K562 (cell line): ENCODE results near the gene KANK2.

ENCODE experiments used
- CREM ChIP-seq: IDR thresholded peaks from 2 replicates; pipeline ENCODE4 v1.6.1; 2014; ENCODE audit warnings: antibody characterized with exemption, low read depth
- HDAC8 ChIP-seq: fragments of 450-650 bp; IDR thresholded peaks from 2 replicates; pipeline ENCODE4 v1.6.1; 2016; ENCODE audit warnings: mild to moderate bottlenecking, missing genetic modification characterization, moderate library complexity, missing compliant biosample characterization
- JUND ChIP-seq, 2 experiments: IDR thresholded peaks; 2 replicates in 1 of 2; 3 replicates in 1 of 2; pipeline ENCODE4 v1.6.1; 2011; ENCODE audit warnings: borderline replicate concordance in 2 of 2, low read depth in 2 of 2, low read length in 2 of 2, improper control_type of control experiment in 1 of 2, missing biosample characterization in 1 of 2, missing genetic modification characterization in 1 of 2, missing genetic modification reagents in 1 of 2
- MED1 ChIP-seq: sonication (generic); formaldehyde crosslinking; IDR thresholded peaks from 2 replicates; pipeline ENCODE4 v1.8.1; 2023; ENCODE audit warnings: missing genetic modification reagents, borderline replicate concordance
- MEF2A ChIP-seq: IDR thresholded peaks from 2 replicates; pipeline ENCODE4 v1.6.1; 2011; ENCODE audit warnings: low read depth, mild to moderate bottlenecking, low read length, moderate library complexity; ENCODE audit not compliant: control insufficient read depth
- PTRF ChIP-seq: fragments of 450-650 bp; IDR thresholded peaks from 2 replicates; pipeline ENCODE4 v1.6.1; 2016; ENCODE audit warnings: mild to moderate bottlenecking, missing genetic modification characterization, missing compliant biosample characterization
- ZBED1 ChIP-seq: IDR thresholded peaks from 2 replicates; pipeline ENCODE4 v1.6.1; 2014
- ZFX ChIP-seq: sonication (generic); formaldehyde crosslinking; IDR thresholded peaks from 2 replicates; pipeline ENCODE4 v1.8.0; 2022; ENCODE audit warnings: mild to moderate bottlenecking, missing genetic modification reagents, moderate library complexity
- TF ChIP-seq, protein P1 (sequence below): sonication (generic); formaldehyde crosslinking; IDR thresholded peaks from 2 replicates; pipeline ENCODE4 v1.8.0; 2022; ENCODE audit warnings: mild to moderate bottlenecking, missing genetic modification reagents, borderline replicate concordance
- TF ChIP-seq, protein P2 (sequence below), 3 experiments: IDR thresholded peaks in 2 of 3; conservative IDR thresholded peaks in 1 of 3; 2 replicates each; pipeline ENCODE4 v1.5.1; 2011 to 2012; ENCODE audit warnings: low read length in 3 of 3, mild to moderate bottlenecking in 3 of 3, control low read depth in 2 of 3, improper control_type of control experiment in 1 of 3, inconsistent platforms in 1 of 3, low read depth in 1 of 3, mixed read lengths in 1 of 3, moderate library complexity in 1 of 3; ENCODE audit not compliant: insufficient read depth in 2 of 3
- TF ChIP-seq, protein P3 (sequence below): fragments of 450-650 bp; conservative IDR thresholded peaks from 2 replicates; pipeline ENCODE4 v1.6.1; 2016; ENCODE audit warnings: missing genetic modification characterization, low read depth, mild to moderate bottlenecking, missing compliant biosample characterization, moderate library complexity
- TF ChIP-seq, protein P4 (sequence below): sonication (generic); formaldehyde crosslinking; IDR thresholded peaks from 2 replicates; pipeline ENCODE4 v1.5.0; 2020; ENCODE audit warnings: missing genetic modification reagents
- TF ChIP-seq, protein P5 (sequence below), 2 experiments: fragments of 450-650 bp; formaldehyde crosslinking in 1 of 2; IDR thresholded peaks; 2 replicates each; pipeline versions ENCODE4 v1.4.0 to v1.6.1; 2014 to 2020; ENCODE audit warnings: mild to moderate bottlenecking in 2 of 2, borderline replicate concordance in 1 of 2, low read depth in 1 of 2

DNA sequence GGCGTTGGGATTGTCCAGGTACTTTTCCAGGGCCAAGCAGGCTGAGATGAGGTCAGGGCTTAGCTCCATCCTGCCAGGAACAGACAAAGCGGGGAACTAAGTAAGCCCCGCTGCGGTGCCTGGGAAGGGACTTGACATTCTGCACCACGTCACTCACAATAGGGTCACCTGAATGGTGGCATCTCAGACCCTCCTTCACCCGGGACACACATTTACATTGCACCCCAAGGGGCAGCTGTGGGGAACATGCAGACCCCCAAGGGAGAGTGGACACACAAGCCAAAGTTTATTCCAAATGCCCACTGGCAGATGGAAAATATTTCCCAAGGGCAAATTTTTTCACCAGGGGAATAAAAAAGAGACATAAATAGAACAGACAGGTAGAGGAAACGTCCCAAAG, 21.4 kb downstream of the KANK2 start:
- TF ChIP-seq MED1 (CRISPR knock-in tag) (no peak), CREM (no peak), ZFX (CRISPR knock-in tag) (no peak), MEF2A (no peak), ZBED1 (no peak), PTRF (tag) (no peak), JUND (IDR thresholded peaks at IDR 0.05; ENCODE audit: borderline replicate concordance, low read depth, low read length) (no peak), JUND (tag; IDR thresholded peaks at IDR 0.05; ENCODE audit: borderline replicate concordance, low read depth, low read length) (no peak), HDAC8 (tag) (no peak)
- TF ChIP-seq, protein P1, sequence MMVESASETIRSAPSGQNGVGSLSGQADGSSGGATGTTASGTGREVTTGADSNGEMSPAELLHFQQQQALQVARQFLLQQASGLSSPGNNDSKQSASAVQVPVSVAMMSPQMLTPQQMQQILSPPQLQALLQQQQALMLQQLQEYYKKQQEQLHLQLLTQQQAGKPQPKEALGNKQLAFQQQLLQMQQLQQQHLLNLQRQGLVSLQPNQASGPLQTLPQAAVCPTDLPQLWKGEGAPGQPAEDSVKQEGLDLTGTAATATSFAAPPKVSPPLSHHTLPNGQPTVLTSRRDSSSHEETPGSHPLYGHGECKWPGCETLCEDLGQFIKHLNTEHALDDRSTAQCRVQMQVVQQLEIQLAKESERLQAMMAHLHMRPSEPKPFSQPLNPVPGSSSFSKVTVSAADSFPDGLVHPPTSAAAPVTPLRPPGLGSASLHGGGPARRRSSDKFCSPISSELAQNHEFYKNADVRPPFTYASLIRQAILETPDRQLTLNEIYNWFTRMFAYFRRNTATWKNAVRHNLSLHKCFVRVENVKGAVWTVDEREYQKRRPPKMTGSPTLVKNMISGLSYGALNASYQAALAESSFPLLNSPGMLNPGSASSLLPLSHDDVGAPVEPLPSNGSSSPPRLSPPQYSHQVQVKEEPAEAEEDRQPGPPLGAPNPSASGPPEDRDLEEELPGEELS (CRISPR knock-in tag): no peak
- TF ChIP-seq, protein P2, sequence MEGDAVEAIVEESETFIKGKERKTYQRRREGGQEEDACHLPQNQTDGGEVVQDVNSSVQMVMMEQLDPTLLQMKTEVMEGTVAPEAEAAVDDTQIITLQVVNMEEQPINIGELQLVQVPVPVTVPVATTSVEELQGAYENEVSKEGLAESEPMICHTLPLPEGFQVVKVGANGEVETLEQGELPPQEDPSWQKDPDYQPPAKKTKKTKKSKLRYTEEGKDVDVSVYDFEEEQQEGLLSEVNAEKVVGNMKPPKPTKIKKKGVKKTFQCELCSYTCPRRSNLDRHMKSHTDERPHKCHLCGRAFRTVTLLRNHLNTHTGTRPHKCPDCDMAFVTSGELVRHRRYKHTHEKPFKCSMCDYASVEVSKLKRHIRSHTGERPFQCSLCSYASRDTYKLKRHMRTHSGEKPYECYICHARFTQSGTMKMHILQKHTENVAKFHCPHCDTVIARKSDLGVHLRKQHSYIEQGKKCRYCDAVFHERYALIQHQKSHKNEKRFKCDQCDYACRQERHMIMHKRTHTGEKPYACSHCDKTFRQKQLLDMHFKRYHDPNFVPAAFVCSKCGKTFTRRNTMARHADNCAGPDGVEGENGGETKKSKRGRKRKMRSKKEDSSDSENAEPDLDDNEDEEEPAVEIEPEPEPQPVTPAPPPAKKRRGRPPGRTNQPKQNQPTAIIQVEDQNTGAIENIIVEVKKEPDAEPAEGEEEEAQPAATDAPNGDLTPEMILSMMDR (IDR thresholded peaks at IDR 0.05 in 2 of 3, conservative IDR thresholded peaks at IDR 0.05 in 1 of 3; ENCODE audit: insufficient read depth in 2 of 3, low read depth in 1 of 3, low read length in 3 of 3): no peak
- TF ChIP-seq, protein P3, sequence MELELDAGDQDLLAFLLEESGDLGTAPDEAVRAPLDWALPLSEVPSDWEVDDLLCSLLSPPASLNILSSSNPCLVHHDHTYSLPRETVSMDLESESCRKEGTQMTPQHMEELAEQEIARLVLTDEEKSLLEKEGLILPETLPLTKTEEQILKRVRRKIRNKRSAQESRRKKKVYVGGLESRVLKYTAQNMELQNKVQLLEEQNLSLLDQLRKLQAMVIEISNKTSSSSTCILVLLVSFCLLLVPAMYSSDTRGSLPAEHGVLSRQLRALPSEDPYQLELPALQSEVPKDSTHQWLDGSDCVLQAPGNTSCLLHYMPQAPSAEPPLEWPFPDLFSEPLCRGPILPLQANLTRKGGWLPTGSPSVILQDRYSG (tag): no peak
- TF ChIP-seq, protein P4, sequence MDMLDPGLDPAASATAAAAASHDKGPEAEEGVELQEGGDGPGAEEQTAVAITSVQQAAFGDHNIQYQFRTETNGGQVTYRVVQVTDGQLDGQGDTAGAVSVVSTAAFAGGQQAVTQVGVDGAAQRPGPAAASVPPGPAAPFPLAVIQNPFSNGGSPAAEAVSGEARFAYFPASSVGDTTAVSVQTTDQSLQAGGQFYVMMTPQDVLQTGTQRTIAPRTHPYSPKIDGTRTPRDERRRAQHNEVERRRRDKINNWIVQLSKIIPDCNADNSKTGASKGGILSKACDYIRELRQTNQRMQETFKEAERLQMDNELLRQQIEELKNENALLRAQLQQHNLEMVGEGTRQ (CRISPR knock-in tag): no peak
- TF ChIP-seq, protein P5, sequence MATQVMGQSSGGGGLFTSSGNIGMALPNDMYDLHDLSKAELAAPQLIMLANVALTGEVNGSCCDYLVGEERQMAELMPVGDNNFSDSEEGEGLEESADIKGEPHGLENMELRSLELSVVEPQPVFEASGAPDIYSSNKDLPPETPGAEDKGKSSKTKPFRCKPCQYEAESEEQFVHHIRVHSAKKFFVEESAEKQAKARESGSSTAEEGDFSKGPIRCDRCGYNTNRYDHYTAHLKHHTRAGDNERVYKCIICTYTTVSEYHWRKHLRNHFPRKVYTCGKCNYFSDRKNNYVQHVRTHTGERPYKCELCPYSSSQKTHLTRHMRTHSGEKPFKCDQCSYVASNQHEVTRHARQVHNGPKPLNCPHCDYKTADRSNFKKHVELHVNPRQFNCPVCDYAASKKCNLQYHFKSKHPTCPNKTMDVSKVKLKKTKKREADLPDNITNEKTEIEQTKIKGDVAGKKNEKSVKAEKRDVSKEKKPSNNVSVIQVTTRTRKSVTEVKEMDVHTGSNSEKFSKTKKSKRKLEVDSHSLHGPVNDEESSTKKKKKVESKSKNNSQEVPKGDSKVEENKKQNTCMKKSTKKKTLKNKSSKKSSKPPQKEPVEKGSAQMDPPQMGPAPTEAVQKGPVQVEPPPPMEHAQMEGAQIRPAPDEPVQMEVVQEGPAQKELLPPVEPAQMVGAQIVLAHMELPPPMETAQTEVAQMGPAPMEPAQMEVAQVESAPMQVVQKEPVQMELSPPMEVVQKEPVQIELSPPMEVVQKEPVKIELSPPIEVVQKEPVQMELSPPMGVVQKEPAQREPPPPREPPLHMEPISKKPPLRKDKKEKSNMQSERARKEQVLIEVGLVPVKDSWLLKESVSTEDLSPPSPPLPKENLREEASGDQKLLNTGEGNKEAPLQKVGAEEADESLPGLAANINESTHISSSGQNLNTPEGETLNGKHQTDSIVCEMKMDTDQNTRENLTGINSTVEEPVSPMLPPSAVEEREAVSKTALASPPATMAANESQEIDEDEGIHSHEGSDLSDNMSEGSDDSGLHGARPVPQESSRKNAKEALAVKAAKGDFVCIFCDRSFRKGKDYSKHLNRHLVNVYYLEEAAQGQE (IDR thresholded peaks at IDR 0.05; ENCODE audit: borderline replicate concordance): no peak
- TF ChIP-seq, protein P5 (CRISPR knock-in tag; IDR thresholded peaks at IDR 0.05; ENCODE audit: low read depth): no peak
